ENCODE data around the gene CDH4.

CDH4 gene

GRCh38 chr20:61803915-61804751 is 552.1 kb downstream of the CDH4 start:
- TF ChIP-seq, protein P1, sequence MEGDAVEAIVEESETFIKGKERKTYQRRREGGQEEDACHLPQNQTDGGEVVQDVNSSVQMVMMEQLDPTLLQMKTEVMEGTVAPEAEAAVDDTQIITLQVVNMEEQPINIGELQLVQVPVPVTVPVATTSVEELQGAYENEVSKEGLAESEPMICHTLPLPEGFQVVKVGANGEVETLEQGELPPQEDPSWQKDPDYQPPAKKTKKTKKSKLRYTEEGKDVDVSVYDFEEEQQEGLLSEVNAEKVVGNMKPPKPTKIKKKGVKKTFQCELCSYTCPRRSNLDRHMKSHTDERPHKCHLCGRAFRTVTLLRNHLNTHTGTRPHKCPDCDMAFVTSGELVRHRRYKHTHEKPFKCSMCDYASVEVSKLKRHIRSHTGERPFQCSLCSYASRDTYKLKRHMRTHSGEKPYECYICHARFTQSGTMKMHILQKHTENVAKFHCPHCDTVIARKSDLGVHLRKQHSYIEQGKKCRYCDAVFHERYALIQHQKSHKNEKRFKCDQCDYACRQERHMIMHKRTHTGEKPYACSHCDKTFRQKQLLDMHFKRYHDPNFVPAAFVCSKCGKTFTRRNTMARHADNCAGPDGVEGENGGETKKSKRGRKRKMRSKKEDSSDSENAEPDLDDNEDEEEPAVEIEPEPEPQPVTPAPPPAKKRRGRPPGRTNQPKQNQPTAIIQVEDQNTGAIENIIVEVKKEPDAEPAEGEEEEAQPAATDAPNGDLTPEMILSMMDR (conservative IDR thresholded peaks at IDR 0.05; ENCODE audit: low read depth): no peak
- ChIA-PET POLR2A (ENCODE audit: low non-redundant PET) (no interaction called here), CTCF (interaction anchor here (0.6 kb wide), 1 partner anchor 215 kb away, joined by 4 read pairs; no protein-coding TSS in a partner anchor)
- DNase-seq (ENCODE audit: low spot score): no peak
- H3K27ac ChIP-seq: no peak overlapping the region

GRCh38 chr20:61804752-61805295 is 552.8 kb downstream of the CDH4 start:
- ChIA-PET CTCF (no interaction called here), POLR2A (ENCODE audit: low non-redundant PET) (no interaction called here)
- TF ChIP-seq, protein P1 (conservative IDR thresholded peaks at IDR 0.05; ENCODE audit: low read depth): no peak
- DNase-seq (ENCODE audit: low spot score): no peak
- H3K27ac ChIP-seq: no peak overlapping the region

- POLR2A ChIA-PET (ENCODE audit: low non-redundant PET): no interaction called here
- TF ChIP-seq, protein P1 (conservative IDR thresholded peaks at IDR 0.05; ENCODE audit: low read depth): no peak
- CTCF ChIA-PET: no interaction called here
- H3K27ac ChIP-seq: no peak overlapping the region
- no peak for DNase-seq (ENCODE audit: low spot score)
These were observed 553.3 kb downstream of the CDH4 start for GRCh38 chr20:61805365-61805764.

- POLR2A ChIA-PET (ENCODE audit: low non-redundant PET): no interaction called here
- H3K27ac ChIP-seq: no peak overlapping the region
These were observed 553.7 kb downstream of the CDH4 start for GRCh38 chr20:61805781-61806180.

GRCh38 chr20:61806314-61806713 is 554.3 kb downstream of the CDH4 start:
- POLR2A ChIA-PET (ENCODE audit: low non-redundant PET): no interaction called here
- H3K27ac ChIP-seq: no peak overlapping the region
- CTCF ChIA-PET: interaction anchor here (0.7 kb wide), 1 partner anchor 50 kb away, joined by 3 read pairs; no protein-coding TSS in a partner anchor
- TF ChIP-seq, protein P1 (conservative IDR thresholded peaks at IDR 0.05; ENCODE audit: low read depth): no peak
- DNase-seq (ENCODE audit: low spot score): no peak

More at GRCh38 chr20:61805781-61806180, 553.7 kb downstream of the CDH4 start:
- no peak for DNase-seq (ENCODE audit: low spot score)
- CTCF ChIA-PET: no interaction called here
- TF ChIP-seq, protein P1 (conservative IDR thresholded peaks at IDR 0.05; ENCODE audit: low read depth): no peak

GRCh38 chr20:61806995-61807394 is 554.9 kb downstream of the CDH4 start:
- no peak overlapping the region for H3K27ac ChIP-seq
- TF ChIP-seq, protein P1 (conservative IDR thresholded peaks at IDR 0.05; ENCODE audit: low read depth): no peak
- no peak for DNase-seq (ENCODE audit: low spot score)
- POLR2A ChIA-PET (ENCODE audit: low non-redundant PET): no interaction called here
- CTCF ChIA-PET: interaction anchor here (0.7 kb wide), 1 partner anchor 50 kb away, joined by 3 read pairs; no protein-coding TSS in a partner anchor
